DMS53 treated with DMSO at 0.1 percent for 48 hours (cell line): ENCODE measurements around the gene PDSS2.
A peak's percentile ranks its signal among the peaks of the same experiment; 100 is the strongest.
"Not testable (repeated sequence)": the region's sequence is repeated elsewhere in the genome, so short reads cannot be mapped to it uniquely, and the experiment has no call there.

ENCODE experiments used
- DNase-seq: peaks from one replicate; lab custom pipeline; 2025; ENCODE audit not compliant: unreplicated experiment; lab: John Stamatoyannopoulos, UW

Gene PDSS2

GRCh38 chr6:107280001-107280400 is 179.4 kb downstream of the PDSS2 start:
- not testable (repeated sequence) for DNase-seq

- peak; percentile 62 for DNase-seq
Measured at GRCh38 chr6:107275330-107275865, 184.0 kb downstream of the PDSS2 start.

- no peak for DNase-seq
Measured at GRCh38 chr6:107274288-107274687, 185.1 kb downstream of the PDSS2 start.

- DNase-seq: no peak
Measured at GRCh38 chr6:107272246-107272645, 187.1 kb downstream of the PDSS2 start.

GRCh38 chr6:107271208-107271790 is 188.1 kb downstream of the PDSS2 start:
- DNase-seq: no peak

GRCh38 chr6:107267634-107268033 is 191.7 kb downstream of the PDSS2 start:
- DNase-seq: no peak

- no peak for DNase-seq
Measured at GRCh38 chr6:107267006-107267405, 192.4 kb downstream of the PDSS2 start.

GRCh38 chr6:107266563-107266962 is 192.8 kb downstream of the PDSS2 start:
- DNase-seq: no peak

GRCh38 chr6:107264357-107264840 is 195.0 kb downstream of the PDSS2 start:
- peak; percentile 71 for DNase-seq

- no peak for DNase-seq
Measured at GRCh38 chr6:107259951-107260350, 199.4 kb downstream of the PDSS2 start.

GRCh38 chr6:107248147-107248546 is 211.2 kb downstream of the PDSS2 start:
- DNase-seq: no peak

GRCh38 chr6:107246972-107247615 is 212.3 kb downstream of the PDSS2 start:
- no peak for DNase-seq

- no peak for DNase-seq
Measured at GRCh38 chr6:107246249-107246971, 213.0 kb downstream of the PDSS2 start.

- no peak for DNase-seq
Measured at GRCh38 chr6:107244742-107245480, 214.5 kb downstream of the PDSS2 start.

GRCh38 chr6:107244082-107244741 is 215.2 kb downstream of the PDSS2 start:
- DNase-seq: no peak

- no peak for DNase-seq
Measured at GRCh38 chr6:107243471-107243870, 215.9 kb downstream of the PDSS2 start.

GRCh38 chr6:107237992-107238660 is 221.2 kb downstream of the PDSS2 start:
- DNase-seq: no peak

- DNase-seq: no peak
Measured at GRCh38 chr6:107235511-107235910, 223.9 kb downstream of the PDSS2 start.

GRCh38 chr6:107235007-107235406 is 224.4 kb downstream of the PDSS2 start:
- DNase-seq: no peak

GRCh38 chr6:107231243-107231642 is 228.1 kb downstream of the PDSS2 start:
- DNase-seq: no peak
